HG03378 (cell line): ENCODE data around the gene NEDD9.

Experiments used
- ATAC-seq: cut with Tn5 transposase; IDR thresholded peaks from one replicate; pipeline ENCODE4 v1.9.1; 2021; ENCODE audit warnings: mild to moderate bottlenecking, moderate library complexity; ENCODE audit not compliant: unreplicated experiment

Gene NEDD9

GRCh38 chr6:11203306-11204004, 29.0 kb downstream of the NEDD9 start:
- no peak for ATAC-seq

GRCh38 chr6:11202513-11203305, 29.8 kb downstream of the NEDD9 start:
- ATAC-seq, result no peak

GRCh38 chr6:11201772-11202512, 30.5 kb downstream of the NEDD9 start:
- no peak for ATAC-seq

- no peak for ATAC-seq
These were observed 31.5 kb downstream of the NEDD9 start for GRCh38 chr6:11201015-11201414.

- ATAC-seq, result no peak
These were observed 32.1 kb downstream of the NEDD9 start for GRCh38 chr6:11200356-11200755.

- ATAC-seq, result no peak
These were observed 33.5 kb downstream of the NEDD9 start for GRCh38 chr6:11198663-11199603.

- ATAC-seq, result no peak
These were observed 34.6 kb downstream of the NEDD9 start for GRCh38 chr6:11197850-11198249.

GRCh38 chr6:11197175-11197536, 35.3 kb downstream of the NEDD9 start:
- ATAC-seq, result no peak

- ATAC-seq, result no peak
These were observed 35.8 kb downstream of the NEDD9 start for GRCh38 chr6:11196511-11197174.

GRCh38 chr6:11194356-11195218, 37.9 kb downstream of the NEDD9 start:
- ATAC-seq, result no peak

- no peak for ATAC-seq
These were observed 39.0 kb downstream of the NEDD9 start for GRCh38 chr6:11193434-11193833.

GRCh38 chr6:11192167-11192566, 40.3 kb downstream of the NEDD9 start:
- no peak for ATAC-seq

GRCh38 chr6:11190625-11191245, 41.7 kb downstream of the NEDD9 start:
- ATAC-seq, result no peak

- ATAC-seq, result no peak
These were observed 42.4 kb downstream of the NEDD9 start for GRCh38 chr6:11189865-11190624.

- ATAC-seq, result no peak
These were observed 44.1 kb downstream of the NEDD9 start for GRCh38 chr6:11188161-11188915.

GRCh38 chr6:11187301-11187700, 45.2 kb downstream of the NEDD9 start:
- ATAC-seq, result no peak

- ATAC-seq, result no peak
These were observed 47.1 kb downstream of the NEDD9 start for GRCh38 chr6:11185204-11185842.
